AG20443 (cell line): ENCODE data around the gene SARM1.

Source experiments
- DNase-seq: peaks from one replicate; pipeline ENCODE4 v3.0.0; 2012; ENCODE audit warnings: low spot score, mixed read lengths

Gene SARM1

GRCh38 chr17:28368915-28369683 lies 2.4 kb upstream of the SARM1 start:
- no peak for DNase-seq

GRCh38 chr17:28369684-28370034 lies 1.8 kb upstream of the SARM1 start:
- no peak for DNase-seq

GRCh38 chr17:28370035-28370743 lies 1.3 kb upstream of the SARM1 start, which contains the start of gene VTN:
TSS of gene VTN (minus strand) at chr17:28370307. CDS start at chr17:28370203, 104 bp downstream.
- DNase-seq: peak; percentile 23

GRCh38 chr17:28370744-28371103 lies 770 bp upstream of the SARM1 start:
- DNase-seq: no peak

GRCh38 chr17:28372203-28372944 lies 880 bp downstream of the SARM1 start:
- DNase-seq: peak; percentile 66

- DNase-seq: no peak
Measured at GRCh38 chr17:28372945-28373274, 1.4 kb downstream of the SARM1 start.

GRCh38 chr17:28379814-28380801 lies 8.6 kb downstream of the SARM1 start:
- DNase-seq: no peak

GRCh38 chr17:28381141-28381825 lies 9.8 kb downstream of the SARM1 start:
- DNase-seq: no peak

GRCh38 chr17:28384281-28385036 lies 13.0 kb downstream of the SARM1 start:
- DNase-seq: peak; percentile 66

GRCh38 chr17:28385037-28385400 lies 13.5 kb downstream of the SARM1 start:
- no peak for DNase-seq

GRCh38 chr17:28385406-28385805 lies 13.9 kb downstream of the SARM1 start:
- DNase-seq: no peak

GRCh38 chr17:28386391-28386790 lies 14.9 kb downstream of the SARM1 start:
- no peak for DNase-seq

- no peak for DNase-seq
Measured at GRCh38 chr17:28388106-28388505, 16.6 kb downstream of the SARM1 start.

- no peak for DNase-seq
Measured at GRCh38 chr17:28390141-28390540, 18.6 kb downstream of the SARM1 start.

- no peak for DNase-seq
Measured at GRCh38 chr17:28390563-28390962, 19.1 kb downstream of the SARM1 start.

GRCh38 chr17:28390984-28391383 lies 19.5 kb downstream of the SARM1 start:
- no peak for DNase-seq

- no peak for DNase-seq
Measured at GRCh38 chr17:28391401-28391800, 19.9 kb downstream of the SARM1 start.

- peak; percentile 55 for DNase-seq
Measured at GRCh38 chr17:28392491-28392890, 21.0 kb downstream of the SARM1 start.

- DNase-seq: peak; percentile 31
Measured at GRCh38 chr17:28394337-28395116, 23.0 kb downstream of the SARM1 start.

- DNase-seq: no peak
Measured at GRCh38 chr17:28395426-28395825, 23.9 kb downstream of the SARM1 start.
